NCI-H2196 treated with DMSO at 0.1 percent for 48 hours (cell line): ENCODE measurements around the gene SLC16A2.

Experiments used
- DNase-seq: peaks from one replicate; lab custom pipeline; 2025; ENCODE audit not compliant: unreplicated experiment; lab: John Stamatoyannopoulos, UW

Gene SLC16A2

GRCh38 chrX:74535086-74535407 is 113.8 kb downstream of the SLC16A2 start:
- no peak for DNase-seq

GRCh38 chrX:74535408-74536151 is 114.3 kb downstream of the SLC16A2 start:
- DNase-seq: no peak

- DNase-seq: peak; percentile 74
These were observed 115.0 kb downstream of the SLC16A2 start for GRCh38 chrX:74536152-74536831.

GRCh38 chrX:74536832-74537371 is 115.6 kb downstream of the SLC16A2 start:
- no peak for DNase-seq

GRCh38 chrX:74540635-74541249 is 119.4 kb downstream of the SLC16A2 start:
- no peak for DNase-seq

GRCh38 chrX:74545880-74546523 is 124.7 kb downstream of the SLC16A2 start:
- DNase-seq: no peak

- no peak for DNase-seq
These were observed 125.7 kb downstream of the SLC16A2 start for GRCh38 chrX:74546984-74547383.

- DNase-seq: peak; percentile 27
These were observed 129.1 kb downstream of the SLC16A2 start for GRCh38 chrX:74550295-74550802.

- DNase-seq: no peak
These were observed 130.6 kb downstream of the SLC16A2 start for GRCh38 chrX:74551934-74552333.

GRCh38 chrX:74557378-74557777 is 136.1 kb downstream of the SLC16A2 start:
- DNase-seq: no peak

GRCh38 chrX:74578137-74578536 is 156.8 kb downstream of the SLC16A2 start:
- DNase-seq: no peak

- DNase-seq: no peak
These were observed 158.4 kb downstream of the SLC16A2 start for GRCh38 chrX:74579597-74580198.
